Subcutaneous abdominal adipose tissue (tissue), 5 donors: Measurements from ENCODE around the gene SLC5A4.

ENCODE experiments used
- H3K27ac ChIP-seq: one replicate; pipeline ENCODE4 v1.7.0; 2013; ENCODE audit warnings: low read depth, mild to moderate bottlenecking, inconsistent platforms, low read length, moderate library complexity
- H3K27me3 ChIP-seq, 5 donors: one replicate each; pipeline ENCODE4 v1.7.0; 2013; ENCODE audit warnings: low read length in 5 of 5, inconsistent platforms in 1 of 5; ENCODE audit not compliant: control insufficient read depth in 5 of 5, insufficient read depth in 4 of 5
- H3K36me3 ChIP-seq, 5 donors: one replicate each; pipeline ENCODE4 v1.7.0; 2013; ENCODE audit warnings: low read length in 5 of 5; ENCODE audit not compliant: control insufficient read depth in 5 of 5, insufficient read depth in 5 of 5
- H3K4me1 ChIP-seq, 5 donors: one replicate each; pipeline ENCODE4 v1.7.0; 2013; ENCODE audit warnings: low read length in 5 of 5, mild to moderate bottlenecking in 3 of 5, moderate library complexity in 1 of 5; ENCODE audit not compliant: control insufficient read depth in 5 of 5, insufficient read depth in 5 of 5
- H3K4me3 ChIP-seq, 5 donors: one replicate each; pipeline ENCODE4 v1.7.0; 2013; ENCODE audit warnings: low read length in 5 of 5, low read depth in 1 of 5
- H3K9ac ChIP-seq, 5 donors: one replicate each; pipeline ENCODE4 v1.7.0; 2013; ENCODE audit warnings: low read length in 5 of 5, mild to moderate bottlenecking in 4 of 5, moderate library complexity in 3 of 5
- H3K9me3 ChIP-seq, 5 donors: one replicate each; pipeline ENCODE4 v1.7.0; 2013; ENCODE audit warnings: low read length in 5 of 5; ENCODE audit not compliant: control insufficient read depth in 5 of 5
- donor health status: healthy.
- donor health status: healthy.
- donor health status: healthy.
- donor health status: healthy.
- donor health status: healthy.

Gene SLC5A4

DNA sequence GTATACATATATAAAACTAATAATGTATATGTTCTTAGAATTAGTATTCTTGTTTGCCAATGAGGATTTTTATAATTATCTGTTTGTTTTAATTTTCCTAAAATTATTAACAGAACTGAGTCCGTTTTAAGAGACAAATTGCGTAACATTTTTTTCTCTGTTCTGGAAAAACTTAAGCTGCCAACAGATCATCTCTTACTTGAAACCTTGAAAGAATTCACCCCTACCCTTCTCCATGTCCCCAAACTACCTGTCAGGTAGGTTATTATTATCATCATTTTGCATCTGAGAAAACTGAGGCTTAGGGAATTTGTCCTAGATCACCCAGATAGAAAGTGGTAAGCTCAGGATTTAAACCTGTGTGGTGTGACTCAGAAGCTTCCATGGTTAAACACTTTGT, 14.7 kb downstream of the SLC5A4 start:
- H3K27me3 ChIP-seq, result peaks cover 0 to 4% (median 0%) of the 10 kb centered on the region in 5 donors
- no peak overlapping the region for H3K4me3 ChIP-seq
- no peak overlapping the region for H3K9ac ChIP-seq
- H3K27ac ChIP-seq, result no peak overlapping the region
- H3K36me3 ChIP-seq, result peaks cover 0 to 2% (median 0%) of the 10 kb centered on the region in 5 donors
- no peaks in the 10 kb centered on the region for H3K9me3 ChIP-seq
- H3K4me1 ChIP-seq, result no peaks in the 10 kb centered on the region

DNA sequence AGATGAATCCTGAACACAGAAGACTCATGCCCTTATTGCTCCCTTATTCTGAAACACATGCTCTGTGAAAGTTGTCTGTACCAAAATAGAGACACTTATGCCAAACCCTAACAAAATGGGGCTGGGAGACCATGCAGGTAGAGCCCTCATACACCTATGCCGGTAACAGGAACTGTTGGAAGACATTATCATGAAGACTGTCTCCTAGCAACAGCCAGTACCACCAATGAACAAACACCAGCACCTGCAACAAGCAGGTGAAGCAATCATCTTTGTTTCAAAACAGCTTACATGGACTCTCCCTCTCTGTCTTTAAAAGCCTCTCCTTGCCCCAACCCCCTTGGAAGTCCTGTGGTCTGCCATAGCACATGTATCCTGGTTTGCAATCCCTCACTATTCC, 17.2 kb downstream of the SLC5A4 start:
- no peaks in the 10 kb centered on the region for H3K9me3 ChIP-seq
- H3K36me3 ChIP-seq, result peaks cover 0 to 4% (median 0%) of the 10 kb centered on the region in 5 donors
- no peaks in the 10 kb centered on the region for H3K4me1 ChIP-seq
- no peak overlapping the region for H3K4me3 ChIP-seq
- no peak overlapping the region for H3K27ac ChIP-seq
- H3K9ac ChIP-seq, result no peak overlapping the region
- H3K27me3 ChIP-seq, result peaks cover 0 to 4% (median 0%) of the 10 kb centered on the region in 5 donors

DNA sequence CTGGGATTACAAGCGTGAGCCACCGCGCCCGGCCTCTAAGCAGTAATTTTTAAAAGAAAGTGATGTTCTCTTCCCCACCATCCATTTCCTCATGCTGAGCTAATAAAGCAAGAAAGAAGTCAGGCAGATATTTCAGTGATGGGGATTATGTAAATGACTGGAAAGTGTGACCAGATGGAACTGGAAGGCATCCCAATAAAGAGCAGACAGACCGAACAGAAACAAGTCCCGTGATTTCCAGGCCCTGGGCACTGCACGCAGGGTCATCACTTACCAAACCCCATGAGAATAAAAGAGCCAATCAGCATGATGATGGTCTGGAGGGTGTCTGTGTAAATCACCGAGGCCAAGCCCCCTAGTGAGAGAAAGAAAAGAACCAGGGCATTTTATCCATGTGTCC, 18.2 kb downstream of the SLC5A4 start:
- Histone ChIP-seq H3K4me3 (no peak overlapping the region), H3K27me3 (peaks cover 0 to 4% (median 0%) of the 10 kb centered on the region in 5 donors), H3K9me3 (no peaks in the 10 kb centered on the region), H3K36me3 (peaks cover 0 to 9% (median 0%) of the 10 kb centered on the region in 5 donors), H3K27ac (no peak overlapping the region), H3K9ac (no peak overlapping the region), H3K4me1 (no peaks in the 10 kb centered on the region)

- Histone ChIP-seq H3K36me3 (peaks cover 0 to 14% (median 0%) of the 10 kb centered on the region in 5 donors), H3K4me3 (no peak overlapping the region), H3K9ac (no peak overlapping the region), H3K27me3 (peaks cover 0 to 4% (median 0%) of the 10 kb centered on the region in 5 donors), H3K4me1 (no peaks in the 10 kb centered on the region), H3K9me3 (no peaks in the 10 kb centered on the region), H3K27ac (no peak overlapping the region)
These were observed 22.1 kb downstream of the SLC5A4 start for GRCh38 chr22:32233091-32233490.

DNA sequence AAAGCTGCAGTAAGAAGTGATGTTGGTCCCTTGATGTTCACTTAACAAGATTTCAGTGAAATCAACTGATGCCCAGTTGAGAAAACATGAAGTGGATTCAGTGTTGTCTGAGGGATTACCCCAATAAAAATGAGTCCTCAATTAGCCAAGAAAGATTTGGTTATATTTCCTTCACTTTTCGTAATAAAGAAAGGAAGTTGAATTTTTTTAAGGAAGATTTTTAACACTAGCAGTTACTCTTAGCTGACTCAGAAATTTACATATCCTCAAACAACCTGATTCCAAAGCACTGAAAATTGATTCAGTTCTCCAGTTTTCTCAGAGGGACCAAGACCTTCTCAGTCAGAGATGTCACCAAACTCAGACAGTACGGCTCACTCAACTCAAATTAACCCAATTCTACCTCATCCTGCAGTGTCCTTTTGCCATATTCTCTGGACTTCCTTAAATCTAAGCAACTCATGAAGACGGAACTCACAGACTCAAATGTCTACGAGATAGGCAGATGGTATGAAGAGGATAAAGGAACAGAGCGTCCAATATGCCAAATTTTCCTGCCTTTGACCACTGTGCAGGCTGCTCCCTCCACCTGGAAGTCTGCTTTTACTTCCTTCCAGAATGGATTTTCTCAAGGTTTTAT, 22.8 kb downstream of the SLC5A4 start:
- Histone ChIP-seq H3K9ac (no peak overlapping the region), H3K9me3 (no peaks in the 10 kb centered on the region), H3K27ac (no peak overlapping the region), H3K27me3 (peaks cover 0 to 4% (median 0%) of the 10 kb centered on the region in 5 donors), H3K36me3 (peaks cover 0 to 14% (median 0%) of the 10 kb centered on the region in 5 donors), H3K4me3 (no peak overlapping the region), H3K4me1 (no peaks in the 10 kb centered on the region)

DNA sequence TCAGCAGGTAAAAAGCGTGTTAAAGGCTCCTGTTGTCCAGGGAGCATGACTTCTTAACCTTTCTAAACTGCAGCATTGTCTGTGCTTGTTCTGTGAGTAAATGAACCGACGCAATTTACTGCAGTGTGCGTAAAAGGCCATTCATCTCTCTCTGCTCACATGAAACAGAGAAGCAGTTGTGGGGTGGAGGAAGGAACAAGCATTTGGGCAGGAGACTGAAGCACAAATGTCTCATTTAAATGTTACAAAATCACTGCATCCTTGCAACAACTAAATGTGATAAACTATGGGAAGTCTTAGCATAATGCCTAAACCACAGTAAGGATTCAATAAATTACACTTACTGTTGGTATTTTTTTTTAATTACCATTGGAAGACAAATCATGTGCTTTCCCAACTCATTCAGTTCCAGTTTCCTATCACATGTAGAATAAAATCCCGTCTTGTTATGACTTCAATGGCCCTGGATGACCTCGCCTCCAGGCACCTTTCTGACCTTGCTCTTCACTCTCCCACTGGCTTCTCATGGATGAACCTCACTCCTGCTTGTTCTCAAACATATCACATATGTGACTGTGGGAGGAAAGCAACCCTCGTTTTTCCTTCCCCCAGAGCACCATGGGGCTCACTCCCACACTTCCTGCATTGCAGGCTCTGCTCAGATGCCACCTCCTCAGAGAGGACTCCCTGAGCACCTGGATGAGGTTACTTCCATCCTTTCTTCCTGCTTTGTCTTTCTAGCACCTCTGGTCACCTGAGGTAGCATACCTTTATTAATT, 28.6 kb downstream of the SLC5A4 start:
- H3K4me3 ChIP-seq, result no peak overlapping the region
- peaks cover 0 to 5% (median 0%) of the 10 kb centered on the region in 5 donors for H3K36me3 ChIP-seq
- H3K9me3 ChIP-seq, result no peaks in the 10 kb centered on the region
- no peaks in the 10 kb centered on the region for H3K4me1 ChIP-seq
- H3K27me3 ChIP-seq, result peaks cover 0 to 2% (median 0%) of the 10 kb centered on the region in 5 donors
- no peak overlapping the region for H3K27ac ChIP-seq
- no peak overlapping the region for H3K9ac ChIP-seq

- Histone ChIP-seq H3K9ac (no peak overlapping the region), H3K36me3 (peaks cover 0 to 2% (median 0%) of the 10 kb centered on the region in 5 donors), H3K27me3 (peaks cover 0 to 2% (median 0%) of the 10 kb centered on the region in 5 donors), H3K4me1 (peaks cover 0 to 3% (median 0%) of the 10 kb centered on the region in 5 donors), H3K4me3 (no peak overlapping the region), H3K9me3 (no peaks in the 10 kb centered on the region), H3K27ac (no peak overlapping the region)
These were observed 32.2 kb downstream of the SLC5A4 start for GRCh38 chr22:32222991-32223390.

- Histone ChIP-seq H3K27me3 (no peaks in the 10 kb centered on the region), H3K9ac (no peak overlapping the region), H3K9me3 (no peaks in the 10 kb centered on the region), H3K36me3 (no peaks in the 10 kb centered on the region), H3K4me3 (no peak overlapping the region), H3K27ac (no peak overlapping the region), H3K4me1 (peaks cover 0 to 3% (median 0%) of the 10 kb centered on the region in 5 donors)
These were observed 36.1 kb downstream of the SLC5A4 start for GRCh38 chr22:32219026-32219425.

DNA sequence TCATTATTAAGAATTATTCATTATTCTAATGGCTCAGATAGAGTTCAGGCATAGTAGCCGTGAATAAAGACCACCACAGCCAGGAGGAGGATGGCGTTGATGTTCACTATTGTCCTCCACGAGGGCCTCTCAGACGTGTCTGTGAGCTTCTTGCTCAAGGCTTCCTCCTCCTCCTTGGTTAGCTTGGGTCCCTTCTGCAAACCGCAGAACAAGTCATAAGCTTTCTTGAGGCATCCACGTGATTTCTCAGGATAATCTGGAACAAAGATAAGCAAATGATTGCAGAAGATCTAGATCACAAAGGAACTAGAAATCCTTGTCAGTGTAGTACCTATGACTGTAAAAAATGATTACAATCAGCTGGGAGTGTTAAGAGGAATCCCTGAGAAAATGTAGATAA, 36.7 kb downstream of the SLC5A4 start:
- no peak overlapping the region for H3K4me3 ChIP-seq
- H3K27ac ChIP-seq, result no peak overlapping the region
- H3K27me3 ChIP-seq, result no peaks in the 10 kb centered on the region
- H3K9me3 ChIP-seq, result no peaks in the 10 kb centered on the region
- H3K4me1 ChIP-seq, result peaks cover 0 to 3% (median 0%) of the 10 kb centered on the region in 5 donors
- H3K9ac ChIP-seq, result no peak overlapping the region
- no peaks in the 10 kb centered on the region for H3K36me3 ChIP-seq

DNA sequence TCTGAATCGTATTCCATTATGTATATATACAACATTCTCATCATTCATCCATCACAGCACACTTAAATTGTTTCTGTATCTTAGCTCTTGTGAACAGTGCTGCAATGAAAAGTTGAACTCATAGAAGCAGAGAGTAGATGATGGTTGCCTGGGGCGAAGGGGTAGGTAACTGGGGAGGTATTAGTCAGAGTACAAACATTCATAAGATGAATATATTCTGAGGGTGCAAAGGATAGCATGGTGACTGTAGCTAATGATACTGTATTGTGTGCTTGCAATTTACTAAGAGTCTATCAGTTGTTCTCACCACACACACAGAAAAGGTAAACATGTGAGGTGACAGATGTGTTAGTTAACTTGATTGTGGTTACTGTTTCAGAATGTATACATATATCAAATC, 37.7 kb downstream of the SLC5A4 start:
- H3K9me3 ChIP-seq, result no peaks in the 10 kb centered on the region
- peaks cover 0 to 3% (median 0%) of the 10 kb centered on the region in 5 donors for H3K4me1 ChIP-seq
- H3K27me3 ChIP-seq, result peaks cover 0 to 3% (median 1%) of the 10 kb centered on the region in 5 donors
- H3K36me3 ChIP-seq, result no peaks in the 10 kb centered on the region
- H3K4me3 ChIP-seq, result no peak overlapping the region
- no peak overlapping the region for H3K9ac ChIP-seq
- no peak overlapping the region for H3K27ac ChIP-seq
